Right lobe of liver (tissue), 4 donors: Measurements from ENCODE around the gene FUT4.

Source experiments
- CTCF ChIP-seq, 4 donors: fragments of 200-600 bp in 3 of 4; fragments of 450-650 bp in 1 of 4; IDR thresholded peaks; one replicate each; pipeline versions ENCODE4 v1.5.1 to v1.8.0; 2016 to 2022; ENCODE audit warnings: antibody characterized with exemption in 4 of 4, mild to moderate bottlenecking in 2 of 4
- POLR2A ChIP-seq: fragments of 450-650 bp; IDR thresholded peaks from one replicate; pipeline ENCODE4 v1.6.1; 2017; ENCODE audit warnings: antibody characterized with exemption, mild to moderate bottlenecking
- donor health status: DM: no; HTN: no; CAD: no.
- donor health status: DM: no; HTN: no; CAD: no.
- donor health status: DM: no; HTN: yes; CAD: no.

- no peak for TF ChIP-seq CTCF (IDR thresholded peaks at IDR 0.05)
- no peak for TF ChIP-seq POLR2A
Measured at GRCh38 chr11:94526645-94527438, 16.9 kb upstream of the FUT4 start.
